Activated CD4-positive, alpha-beta T cell treated with anti-CD3 and anti-CD28 coated beads for 48 hours (primary cell): Measurements from ENCODE around the gene NT5DC2.

Experiments
- DNase-seq: peaks from one replicate; pipeline ENCODE4 v3.0.0-alpha.2; 2020

Gene NT5DC2

GRCh38 chr3:52487788-52488691, 45.6 kb downstream of the NT5DC2 start:
- no peak for DNase-seq

GRCh38 chr3:52487050-52487787, 46.4 kb downstream of the NT5DC2 start:
- no peak for DNase-seq

GRCh38 chr3:52484680-52485461, 48.8 kb downstream of the NT5DC2 start:
- DNase-seq: no peak

- DNase-seq: no peak
Measured at GRCh38 chr3:52483577-52484381, 49.9 kb downstream of the NT5DC2 start.

GRCh38 chr3:52483081-52483480, 50.6 kb downstream of the NT5DC2 start:
- DNase-seq: no peak

- DNase-seq: peak; percentile 51
Measured at GRCh38 chr3:52481819-52482521, 51.7 kb downstream of the NT5DC2 start.

GRCh38 chr3:52480768-52481715, 52.6 kb downstream of the NT5DC2 start:
- no peak for DNase-seq

- DNase-seq: no peak
Measured at GRCh38 chr3:52479877-52480575, 53.6 kb downstream of the NT5DC2 start.

GRCh38 chr3:52479037-52479876, 54.4 kb downstream of the NT5DC2 start:
- DNase-seq: no peak

GRCh38 chr3:52477796-52478095, 55.9 kb downstream of the NT5DC2 start:
- DNase-seq: no peak

- DNase-seq: no peak
Measured at GRCh38 chr3:52477076-52477795, 56.4 kb downstream of the NT5DC2 start.
